ENCODE measurements around the gene RNU5D-1. TPM values are rescaled to one million over a fixed set of nuclear protein-coding genes. Genes with fewer than 3 reads are reported as not detected.
A peak's percentile ranks its signal among the peaks of the same experiment; 100 is the strongest.

Gene RNU5D-1
- total and polyA plus RNA-seq, 12 donors: not detected

DNA sequence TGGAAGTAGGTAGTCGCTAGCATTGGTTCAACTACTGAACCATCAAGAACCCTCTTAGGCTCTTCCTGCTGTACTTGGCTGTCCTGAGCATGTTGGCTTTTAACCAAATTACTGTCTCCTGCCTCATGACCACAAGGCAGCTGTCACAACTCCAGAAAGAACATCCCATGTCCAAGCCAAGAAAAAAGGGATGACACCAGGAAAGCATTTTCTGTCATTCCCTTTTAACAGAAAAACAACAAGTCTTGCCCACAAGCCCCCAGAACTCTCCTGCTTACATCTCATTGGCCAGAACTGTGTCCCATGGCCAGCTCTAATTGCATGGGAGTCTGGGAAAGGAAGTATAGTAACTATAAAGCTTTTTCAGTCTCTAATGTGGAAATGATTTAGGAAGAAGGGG is 2.4 kb upstream of the RNU5D-1 start:
- DNase-seq (peak in 1 of 2 donors; percentile 28), ATAC-seq (no peak)
- intact Hi-C loops (cut with DNase I): loop anchor here in 2 of 10 donors (10.0 kb wide), 1 partner anchor 571 kb away; no protein-coding TSS in a partner anchor
- H3K27me3 ChIP-seq: no peaks in the 10 kb centered on the region
- H3K36me3 ChIP-seq: no peaks in the 10 kb centered on the region
- H3K4me3 ChIP-seq: no peak overlapping the region
- no peaks in the 10 kb centered on the region for H3K9me3 ChIP-seq
- TF ChIP-seq, protein P1, sequence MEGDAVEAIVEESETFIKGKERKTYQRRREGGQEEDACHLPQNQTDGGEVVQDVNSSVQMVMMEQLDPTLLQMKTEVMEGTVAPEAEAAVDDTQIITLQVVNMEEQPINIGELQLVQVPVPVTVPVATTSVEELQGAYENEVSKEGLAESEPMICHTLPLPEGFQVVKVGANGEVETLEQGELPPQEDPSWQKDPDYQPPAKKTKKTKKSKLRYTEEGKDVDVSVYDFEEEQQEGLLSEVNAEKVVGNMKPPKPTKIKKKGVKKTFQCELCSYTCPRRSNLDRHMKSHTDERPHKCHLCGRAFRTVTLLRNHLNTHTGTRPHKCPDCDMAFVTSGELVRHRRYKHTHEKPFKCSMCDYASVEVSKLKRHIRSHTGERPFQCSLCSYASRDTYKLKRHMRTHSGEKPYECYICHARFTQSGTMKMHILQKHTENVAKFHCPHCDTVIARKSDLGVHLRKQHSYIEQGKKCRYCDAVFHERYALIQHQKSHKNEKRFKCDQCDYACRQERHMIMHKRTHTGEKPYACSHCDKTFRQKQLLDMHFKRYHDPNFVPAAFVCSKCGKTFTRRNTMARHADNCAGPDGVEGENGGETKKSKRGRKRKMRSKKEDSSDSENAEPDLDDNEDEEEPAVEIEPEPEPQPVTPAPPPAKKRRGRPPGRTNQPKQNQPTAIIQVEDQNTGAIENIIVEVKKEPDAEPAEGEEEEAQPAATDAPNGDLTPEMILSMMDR (IDR thresholded peaks at IDR 0.05): no peak
- H3K27ac ChIP-seq: peak overlapping the region in 3 of 10 donors; percentile 21 to 39 (median 27)
- H3K4me1 ChIP-seq: peaks cover 0 to 43% (median 8%) of the 10 kb centered on the region in 9 donors
- WGBS, 2 donors: 30 to 43% methylated on average over 1 of the region's 1 CpG

GRCh38 chr1:44724955-44725698 is 5.8 kb downstream of the RNU5D-1 start:
- Histone ChIP-seq H3K36me3 (no peaks in the 10 kb centered on the region), H3K27me3 (peaks cover 0 to 22% (median 13%) of the 10 kb centered on the region in 7 donors), H3K4me3 (no peak overlapping the region), H3K27ac (no peak overlapping the region), H3K4me1 (peaks cover 0 to 46% (median under 1%) of the 10 kb centered on the region in 9 donors), H3K9me3 (no peaks in the 10 kb centered on the region)
- WGBS, 2 donors: 81 to 86% methylated on average over 27 of the region's 27 CpGs
- DNase-seq (no peak), ATAC-seq (no peak)
- TF ChIP-seq, protein P1 (IDR thresholded peaks at IDR 0.05): no peak
- intact Hi-C loops (cut with DNase I): no loop called here

- Histone ChIP-seq H3K27ac (peak overlapping the region in 1 of 10 donors; percentile 78), H3K4me1 (peaks cover 0 to 39% (median 0%) of the 10 kb centered on the region in 9 donors), H3K36me3 (no peaks in the 10 kb centered on the region), H3K9me3 (no peaks in the 10 kb centered on the region), H3K27me3 (peaks cover 0 to 22% (median 13%) of the 10 kb centered on the region in 7 donors), H3K4me3 (peak overlapping the region in 1 of 10 donors; percentile 36)
- DNase-seq (no peak), ATAC-seq (no peak)
- TF ChIP-seq, protein P1 (IDR thresholded peaks at IDR 0.05): no peak
- 59 to 73% methylated on average over 61 to 64 of the region's 64 CpGs for whole genome bisulfite sequencing, 2 donors
- intact Hi-C loops (cut with DNase I): no loop called here
These were observed 6.5 kb downstream of the RNU5D-1 start for GRCh38 chr1:44724296-44724954.

GRCh38 chr1:44723496-44724295 is 7.3 kb downstream of the RNU5D-1 start:
- TF ChIP-seq, protein P1 (IDR thresholded peaks at IDR 0.05): no peak
- Histone ChIP-seq H3K27ac (peak overlapping the region in 1 of 10 donors; percentile 78), H3K4me1 (peaks cover 0 to 32% (median 0%) of the 10 kb centered on the region in 9 donors), H3K27me3 (peaks cover 0 to 22% (median 13%) of the 10 kb centered on the region in 7 donors), H3K9me3 (no peaks in the 10 kb centered on the region), H3K4me3 (peak overlapping the region in 1 of 10 donors; percentile 36), H3K36me3 (no peaks in the 10 kb centered on the region)
- ATAC-seq: no peak
- DNase-seq: no peak
- 83 to 84% methylated on average over 28 of the region's 28 CpGs for WGBS, 2 donors
- intact Hi-C loops (cut with DNase I): no loop called here
